ENCODE data around the gene PTCD2. TPM values are rescaled to one million over a fixed set of nuclear protein-coding genes. Genes with fewer than 3 reads are reported as not detected.
A peak's percentile ranks its signal among the peaks of the same experiment; 100 is the strongest.
"Not testable (repeated sequence)": the region's sequence is repeated elsewhere in the genome, so short reads cannot be mapped to it uniquely, and the experiment has no call there.

The PTCD2 gene
- polyA plus RNA-seq, 1 donor: 8.6 TPM

DNA sequence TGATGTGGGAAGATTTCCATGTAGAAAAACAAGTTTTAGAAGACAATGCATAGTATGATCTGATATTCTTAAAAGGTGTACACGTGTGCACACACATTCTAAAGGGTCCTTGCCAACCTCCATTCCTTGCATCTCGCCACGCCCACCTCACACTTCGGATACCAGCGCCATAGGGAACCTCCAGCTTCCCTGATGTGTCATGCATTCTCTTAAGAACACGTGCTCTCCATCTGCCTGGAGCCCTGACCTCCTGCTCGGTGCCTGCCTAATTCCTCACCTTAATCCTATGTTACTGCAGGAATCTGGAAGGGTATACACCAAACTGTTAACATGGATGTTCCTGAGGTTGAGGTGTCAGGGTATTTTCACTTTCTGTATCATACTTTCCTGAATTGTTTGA lies 63.1 kb downstream of the PTCD2 start:
- no peak for DNase-seq

DNA sequence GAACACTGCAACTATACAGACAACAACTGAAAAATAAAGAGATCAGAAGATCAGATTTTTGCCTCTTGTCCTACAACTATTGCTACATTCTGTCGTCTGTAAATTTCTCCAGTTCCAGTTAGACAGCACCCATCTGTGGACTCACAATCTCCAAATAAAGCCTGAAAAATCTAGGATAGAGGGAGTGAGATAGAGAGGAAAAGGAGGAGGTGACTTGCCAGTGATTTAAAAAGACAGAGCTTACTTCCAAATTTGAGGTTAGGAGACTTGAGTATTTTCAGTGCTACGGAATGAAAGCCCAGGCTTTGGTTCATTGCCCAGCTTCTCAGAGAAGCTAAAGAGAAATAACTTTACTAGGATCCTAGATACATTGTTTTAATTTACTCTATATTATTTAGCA lies 63.6 kb downstream of the PTCD2 start:
- no peak for DNase-seq

DNA sequence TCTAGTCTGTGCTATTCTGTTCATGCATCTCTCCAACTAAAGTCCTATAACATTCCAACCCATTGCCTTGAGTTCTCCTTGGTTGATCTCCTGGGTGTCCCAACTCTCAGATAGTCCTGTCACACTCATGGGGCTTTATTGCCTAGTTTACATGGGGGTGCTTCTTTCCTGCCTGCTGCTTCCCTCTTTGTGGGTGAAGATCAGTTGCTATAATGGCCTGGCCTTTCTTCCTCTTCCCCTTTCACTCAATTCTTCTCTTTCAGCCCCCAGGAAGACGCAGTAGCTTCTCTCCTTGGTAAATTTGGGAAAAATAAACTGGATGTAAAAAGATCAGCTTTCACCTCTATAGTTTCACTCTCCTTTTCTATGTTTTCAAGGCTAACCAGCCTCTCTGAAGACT lies 66.5 kb downstream of the PTCD2 start:
- no peak for DNase-seq

DNA sequence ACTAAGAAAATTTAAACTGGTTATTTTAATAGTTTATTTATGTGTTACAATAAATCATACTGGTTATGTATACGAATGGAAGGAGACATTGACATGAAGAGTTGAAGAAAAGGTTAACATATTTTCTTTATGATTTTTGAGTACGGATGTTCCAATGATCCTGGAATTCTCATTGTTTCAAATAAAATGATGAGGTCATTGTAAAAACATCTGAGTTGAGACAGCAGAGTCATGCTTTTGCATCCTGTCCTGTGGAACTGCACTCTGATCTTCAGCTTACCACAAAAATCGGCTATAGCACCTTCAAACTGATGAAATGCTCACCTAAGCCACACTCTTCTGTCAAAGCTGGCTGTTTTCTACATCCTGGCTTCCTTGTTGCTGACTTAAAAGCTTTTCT lies 67.8 kb downstream of the PTCD2 start:
- DNase-seq: peak; percentile 53

DNA sequence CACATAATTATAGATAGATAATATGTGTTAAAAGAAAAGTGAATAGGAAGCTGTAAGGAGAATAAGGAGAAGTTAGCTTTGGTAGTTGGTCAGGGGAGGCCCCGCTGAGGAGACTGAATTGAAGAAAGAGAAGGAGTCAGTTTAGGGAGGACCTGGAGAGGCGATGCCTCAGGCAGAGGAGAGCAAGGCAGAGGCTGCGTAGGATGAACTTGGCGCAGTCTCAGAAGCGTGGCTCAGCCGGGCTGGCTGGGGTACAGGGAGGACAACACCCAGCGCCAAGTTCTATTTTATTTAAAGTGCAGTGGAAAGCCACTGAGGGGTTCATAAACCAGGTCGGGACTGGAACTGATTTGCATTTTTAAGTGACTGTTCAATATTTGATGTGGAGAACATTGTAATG lies 68.5 kb downstream of the PTCD2 start:
- DNase-seq: no peak

DNA sequence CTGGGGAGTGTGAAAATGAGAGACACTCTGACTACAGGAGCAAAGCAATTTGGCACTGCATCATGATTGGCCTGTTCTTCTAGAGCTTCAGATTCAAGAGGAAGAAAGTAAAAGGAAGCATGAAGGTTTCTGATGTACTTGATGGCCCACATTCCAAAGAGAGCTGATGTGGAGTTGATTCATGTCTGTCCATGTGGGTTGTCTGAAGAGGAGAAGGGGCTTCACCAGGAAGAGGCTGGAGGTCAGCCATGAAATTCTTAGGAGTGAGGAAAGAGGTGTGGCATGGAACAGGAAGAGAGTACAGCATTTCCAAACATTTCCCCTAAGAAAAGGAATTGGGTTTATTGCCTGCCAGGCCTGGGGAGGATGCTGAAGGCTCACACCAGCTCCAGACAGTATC lies 70.7 kb downstream of the PTCD2 start:
- no peak for DNase-seq

DNA sequence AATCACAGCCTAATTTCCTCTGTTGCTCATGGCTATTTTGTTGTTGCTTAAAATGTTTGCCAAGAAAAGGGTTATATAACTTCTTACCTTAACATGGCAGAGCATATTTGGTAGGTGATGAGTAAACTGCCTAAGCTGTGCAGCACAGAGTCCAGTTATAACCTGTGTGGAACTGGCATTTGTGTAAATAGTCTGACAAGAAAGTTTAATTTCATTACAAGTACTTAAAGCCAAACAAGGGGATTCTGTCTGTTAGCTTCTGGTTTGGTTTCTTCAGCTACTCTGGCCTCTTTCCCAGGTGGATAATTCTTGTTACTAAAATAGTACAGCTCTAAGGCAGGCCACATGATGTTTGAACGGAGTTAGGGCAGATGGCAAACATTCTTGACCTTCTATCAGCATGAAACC lies 72.2 kb downstream of the PTCD2 start:
- DNase-seq: peak; percentile 45

DNA sequence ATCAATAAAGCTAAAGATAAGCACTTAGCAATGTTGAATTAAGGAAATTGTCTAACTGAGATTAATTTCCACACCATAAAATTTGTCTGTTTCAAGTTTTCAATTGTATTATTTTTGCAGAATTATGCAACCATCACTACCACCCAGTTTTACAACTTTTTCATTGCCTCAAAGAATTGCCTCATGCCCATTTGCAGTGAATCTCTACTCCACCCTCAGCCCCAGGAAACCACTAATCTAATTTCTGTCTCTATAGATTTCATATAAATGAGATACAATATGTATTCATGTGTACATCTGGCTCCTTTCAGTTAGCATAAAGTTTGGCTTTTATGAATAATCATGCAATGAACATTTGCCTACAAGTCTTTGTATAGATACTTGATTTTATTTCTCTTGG lies 72.9 kb downstream of the PTCD2 start:
- DNase-seq: no peak

DNA sequence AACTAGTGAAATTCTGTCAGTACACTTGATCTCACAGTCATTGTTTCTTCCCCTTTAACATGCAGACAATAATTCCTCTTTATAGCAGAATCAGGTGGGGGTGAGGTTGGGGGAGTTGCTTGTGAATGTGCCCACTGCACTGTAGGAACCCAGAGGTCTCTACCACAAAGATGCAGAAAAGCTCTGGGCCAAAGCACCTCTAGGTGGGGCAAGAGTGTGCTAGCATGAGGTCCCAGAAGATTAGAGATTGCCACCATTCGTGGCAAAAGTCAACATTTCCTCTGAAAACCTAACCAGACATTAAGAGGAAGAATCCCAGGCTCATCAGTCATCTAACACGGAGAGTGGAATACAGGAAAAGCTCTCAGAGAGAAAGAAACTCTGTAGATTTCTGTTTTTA lies 74.5 kb downstream of the PTCD2 start:
- no peak for DNase-seq

DNA sequence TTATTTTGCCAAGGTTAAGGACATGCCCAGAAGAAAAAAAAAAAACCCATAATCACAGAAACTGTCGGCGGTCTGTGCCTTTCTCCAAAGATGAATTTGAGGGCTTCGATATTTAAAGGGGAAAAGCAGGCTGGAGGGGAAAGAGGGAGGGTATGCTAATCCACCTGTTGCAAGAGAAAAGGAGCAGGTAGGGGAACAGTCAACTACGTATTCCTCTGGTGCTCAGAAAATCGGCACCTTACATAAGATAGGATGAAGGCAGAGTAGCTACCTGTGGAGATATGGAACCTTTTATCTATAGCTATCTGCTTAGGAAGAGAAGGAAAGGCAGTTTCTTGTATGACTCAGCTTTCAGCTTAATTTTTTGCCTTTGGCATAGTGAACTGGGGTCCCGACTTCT lies 77.7 kb downstream of the PTCD2 start:
- no peak for DNase-seq

DNA sequence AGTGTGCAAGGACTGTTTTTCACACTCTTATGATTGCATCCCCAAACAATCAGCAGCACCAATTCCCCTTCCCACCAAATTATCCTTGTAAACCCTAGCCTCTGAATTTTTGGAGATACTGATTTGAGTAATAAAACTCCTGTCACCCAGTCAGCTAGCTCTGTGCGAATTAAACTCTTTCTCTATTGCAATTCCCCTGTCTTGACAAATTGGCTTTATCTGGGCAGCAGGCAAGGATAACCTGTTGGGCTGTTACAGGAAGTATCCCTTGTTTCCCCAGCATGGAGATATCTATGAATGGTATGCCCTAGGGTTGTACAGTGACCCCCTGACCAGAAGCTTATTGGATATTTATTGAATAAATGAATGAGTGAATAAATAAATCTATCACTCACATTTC lies 80.8 kb downstream of the PTCD2 start:
- DNase-seq: no peak

DNA sequence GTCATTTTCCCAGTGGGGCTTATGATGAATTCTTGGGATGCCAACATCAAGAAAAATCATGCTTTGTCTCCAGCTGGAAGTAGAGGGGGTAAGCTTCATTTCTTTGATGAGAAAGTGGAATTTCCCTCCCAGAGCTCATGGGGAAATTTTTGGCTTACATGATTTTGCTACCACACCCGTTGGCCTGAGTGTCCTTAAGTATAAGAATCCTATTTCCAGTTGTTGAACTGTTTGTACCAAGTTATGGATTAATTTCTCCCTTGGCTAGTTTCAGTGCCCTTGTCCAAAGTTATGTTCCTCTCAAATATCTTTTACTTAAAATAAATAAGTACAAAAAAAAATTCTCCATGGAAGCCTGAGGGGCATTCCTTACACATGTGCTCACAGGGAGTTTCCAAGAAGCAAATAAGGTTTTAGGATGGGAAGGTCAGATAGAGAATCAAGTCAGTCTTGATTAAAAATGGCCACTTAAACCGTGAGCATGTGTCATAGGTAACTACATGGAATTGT lies 82.3 kb downstream of the PTCD2 start:
- DNase-seq: no peak

DNA sequence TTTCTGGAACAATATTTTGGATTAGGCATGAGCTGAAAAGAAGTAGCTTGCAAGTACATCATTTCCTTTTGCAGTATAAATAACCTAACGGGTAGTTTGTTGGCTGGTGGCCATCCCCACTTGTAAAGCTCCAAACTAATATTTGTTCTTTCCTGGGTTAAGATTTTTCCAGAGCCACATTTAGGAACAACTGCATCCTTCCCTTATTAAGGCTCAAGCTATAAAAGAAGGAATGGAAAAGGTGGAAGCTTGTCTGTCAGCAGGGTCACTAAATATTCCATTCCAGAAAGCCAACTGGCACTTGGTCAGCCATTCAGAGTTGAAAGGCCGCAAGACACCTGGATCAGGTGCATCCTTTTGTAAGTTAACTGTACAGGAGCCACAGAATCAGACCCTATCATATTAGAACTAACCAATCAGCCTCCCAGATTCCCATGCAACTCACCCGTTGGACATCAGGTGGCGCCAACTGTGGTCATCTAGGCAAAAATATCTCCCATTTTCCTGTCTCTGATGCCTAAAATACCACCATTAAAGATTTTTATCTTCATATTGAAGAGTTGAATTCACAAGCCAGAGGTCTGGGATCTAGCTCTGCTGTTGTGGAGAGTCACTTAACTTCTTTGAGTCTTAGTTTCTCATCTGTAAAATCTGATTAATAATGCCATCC lies 82.9 kb downstream of the PTCD2 start:
- no peak for DNase-seq

DNA sequence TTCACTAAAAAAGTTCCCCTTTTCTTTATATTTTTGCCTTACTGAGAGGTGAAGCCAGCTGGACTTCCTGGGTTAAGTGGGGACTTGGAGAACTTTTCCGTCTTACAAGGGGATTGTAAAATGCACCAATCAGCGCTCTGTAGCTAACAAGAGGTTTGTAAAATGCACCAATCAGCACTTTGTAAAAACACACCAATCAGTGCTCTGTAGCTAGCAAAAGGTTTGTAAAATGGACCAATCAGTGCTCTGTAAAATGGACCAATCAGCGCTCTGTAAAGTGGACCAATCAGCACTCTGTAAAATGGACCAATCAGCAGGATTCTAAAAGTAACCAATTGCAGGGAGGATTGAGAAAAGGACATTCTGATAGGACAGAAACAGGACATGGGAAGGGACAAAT lies 84.6 kb downstream of the PTCD2 start:
- not testable (repeated sequence) for DNase-seq

DNA sequence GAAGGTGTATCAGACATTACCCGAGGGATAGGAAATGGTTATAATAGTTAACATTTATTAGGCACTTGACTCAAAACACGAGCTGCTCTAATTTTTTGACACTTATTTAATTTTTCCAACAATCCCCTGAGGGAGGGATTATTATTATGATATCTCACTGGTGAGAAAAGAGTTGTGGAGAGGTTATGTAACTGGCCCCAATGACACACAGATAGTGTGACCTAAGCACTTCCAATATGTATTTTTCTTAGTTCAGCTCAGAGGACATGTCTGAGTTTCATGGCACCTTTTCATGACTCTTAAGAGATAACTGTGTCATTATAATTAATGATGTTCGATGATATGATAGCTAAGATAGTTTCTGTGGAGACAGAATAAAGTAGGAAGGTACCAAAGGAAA lies 86.9 kb downstream of the PTCD2 start:
- no peak for DNase-seq

DNA sequence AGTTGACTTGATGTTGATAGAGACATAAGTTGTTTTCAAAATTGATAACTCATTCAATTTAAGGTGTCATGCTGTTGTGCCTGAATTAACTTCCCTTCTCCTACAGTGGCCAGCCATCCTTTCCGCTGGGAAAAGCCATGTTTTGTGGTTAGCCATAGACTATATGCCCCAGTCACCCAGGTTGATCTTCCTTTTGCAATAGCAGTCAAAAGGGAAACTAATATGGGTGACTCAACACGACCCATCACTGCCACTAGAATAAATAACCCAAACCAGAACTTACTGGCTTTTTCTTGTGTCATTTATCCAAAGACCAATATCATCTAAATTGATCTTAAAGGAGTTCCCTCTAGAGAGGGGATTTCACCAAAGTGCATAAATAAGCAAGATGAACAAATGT lies 87.4 kb downstream of the PTCD2 start:
- no peak for DNase-seq

DNA sequence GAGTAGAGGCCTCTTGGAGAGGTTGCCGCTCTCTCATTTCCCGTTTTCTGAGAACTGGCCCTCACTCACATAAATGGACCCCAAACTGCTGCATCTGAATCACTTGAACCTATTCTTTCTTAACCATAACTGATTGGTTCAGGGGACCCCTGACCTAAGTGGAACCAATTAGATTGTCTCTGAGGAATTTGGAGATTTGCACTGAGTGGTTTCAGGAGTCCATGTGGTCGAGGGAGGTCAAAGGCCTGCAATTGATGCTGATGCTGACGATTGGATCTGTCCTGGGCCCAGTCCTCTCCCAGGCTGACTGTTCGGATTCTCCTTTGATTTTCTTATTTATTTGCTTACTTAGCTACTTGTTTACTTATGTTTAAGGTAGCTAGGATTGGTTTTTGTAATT lies 88.0 kb downstream of the PTCD2 start:
- DNase-seq: no peak

DNA sequence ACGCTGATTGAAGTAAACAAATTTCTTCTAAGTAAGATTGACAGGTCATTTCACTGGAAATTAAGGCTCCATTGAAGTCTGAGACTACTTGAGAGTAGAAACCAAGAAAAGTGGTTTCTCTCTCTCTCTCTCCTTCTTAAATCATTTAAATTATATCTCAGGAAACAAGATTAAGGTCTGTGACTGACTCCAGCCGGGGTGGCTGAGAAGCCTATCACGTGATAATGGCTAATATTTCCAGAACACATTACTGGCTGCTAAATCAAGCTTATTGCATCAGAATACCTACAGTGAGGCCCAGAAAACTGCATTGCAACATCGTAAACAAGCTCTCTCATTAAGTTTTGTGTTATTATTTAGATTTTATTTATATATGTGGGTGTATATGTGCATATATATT lies 88.4 kb downstream of the PTCD2 start:
- DNase-seq: no peak

DNA sequence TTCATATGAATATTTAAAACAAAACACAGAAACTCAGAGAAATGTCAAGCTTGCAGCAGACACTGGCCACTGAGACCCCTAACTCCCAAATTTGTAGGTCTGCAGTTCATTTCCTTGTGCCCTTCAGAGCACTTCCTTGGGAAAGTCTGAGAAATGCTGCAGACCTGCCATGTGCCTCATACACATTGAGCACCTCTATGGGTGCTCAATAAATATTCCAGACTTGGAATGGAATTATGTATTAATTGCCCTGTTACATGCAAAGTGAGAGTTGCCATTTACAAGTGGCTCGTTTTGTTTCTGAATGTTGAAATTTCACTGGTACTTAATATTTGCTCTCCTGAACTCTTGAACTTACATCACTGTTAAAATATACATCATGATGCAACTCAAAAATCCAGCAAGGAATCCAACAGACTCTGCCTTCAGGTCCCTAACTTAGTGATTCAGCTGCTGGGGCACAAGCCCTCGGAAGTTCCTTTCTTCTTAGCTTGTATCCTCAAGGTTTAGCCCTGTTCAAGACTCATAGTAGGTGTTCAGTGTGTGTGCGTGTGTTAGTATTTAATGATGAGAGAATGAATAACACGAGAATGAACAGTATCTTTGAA lies 90.6 kb downstream of the PTCD2 start:
- DNase-seq: no peak

DNA sequence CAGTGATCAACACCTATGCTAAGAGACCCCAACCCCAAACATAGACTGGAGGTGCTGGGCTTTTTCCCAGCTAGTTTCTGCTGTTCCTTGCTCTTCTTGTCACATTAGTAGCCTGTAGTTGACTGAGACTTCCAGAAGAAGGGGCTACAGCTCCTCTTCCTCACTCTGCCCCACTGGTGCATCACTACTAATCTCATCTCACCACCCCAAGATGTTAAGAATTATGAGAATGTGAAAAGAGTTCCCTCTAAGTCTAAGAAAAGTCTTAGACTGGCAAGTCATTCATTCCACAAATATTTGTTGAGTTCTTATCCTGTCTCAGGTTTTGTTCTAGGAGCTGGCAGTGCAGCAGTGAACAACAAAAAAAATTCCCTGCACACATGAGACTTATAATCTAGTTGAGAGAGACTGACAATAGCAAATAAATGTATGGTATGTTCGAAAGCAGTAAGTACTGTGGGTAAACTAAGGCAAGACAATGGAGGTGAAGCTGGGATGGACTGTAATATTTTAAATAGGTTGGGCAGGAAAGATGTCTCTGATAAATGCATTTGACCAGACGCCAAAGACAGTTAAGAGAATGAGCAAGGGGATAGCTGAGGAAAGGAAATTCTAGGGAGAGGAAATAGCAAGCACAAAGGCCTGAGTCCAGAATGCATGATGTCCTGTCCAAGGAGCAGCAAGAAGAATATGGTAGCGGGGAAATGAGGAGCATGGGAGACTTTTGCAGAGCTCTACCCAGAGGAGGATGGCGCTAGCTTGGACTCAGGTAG lies 92.3 kb downstream of the PTCD2 start:
- no peak for DNase-seq

DNA sequence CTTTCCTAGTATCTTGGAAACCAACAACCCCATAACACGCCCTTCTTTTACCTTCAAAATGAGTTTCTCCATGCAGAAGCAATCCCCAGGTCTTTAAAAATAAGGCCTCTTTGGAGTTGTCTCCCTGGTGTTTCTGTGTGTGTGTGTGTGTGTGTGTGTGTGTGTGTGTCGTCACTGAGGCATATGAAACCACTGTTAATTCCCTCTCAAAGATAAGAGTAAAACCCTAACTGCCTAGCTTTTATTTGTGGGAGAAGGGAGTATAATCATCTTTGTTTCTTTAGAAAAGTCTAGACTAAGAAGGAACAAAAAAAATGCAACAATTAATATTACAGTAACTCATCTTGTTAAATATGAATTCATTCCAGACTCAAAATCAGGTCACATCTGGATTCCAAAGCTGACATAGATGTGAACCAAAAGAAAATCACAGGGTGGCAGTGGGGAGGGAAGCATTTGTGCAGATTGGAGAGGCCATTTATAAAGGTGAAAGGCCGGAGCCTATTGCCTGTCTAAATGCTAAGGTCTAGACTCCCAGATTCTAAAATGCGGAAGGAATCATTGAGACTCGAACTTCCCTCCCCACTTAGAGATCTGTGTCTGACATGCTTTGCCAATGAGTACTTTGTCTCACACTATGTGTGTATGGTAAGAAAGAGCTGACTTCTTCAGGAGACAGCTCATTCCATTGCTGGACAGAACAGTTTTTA lies 95.6 kb downstream of the PTCD2 start:
- DNase-seq: no peak

DNA sequence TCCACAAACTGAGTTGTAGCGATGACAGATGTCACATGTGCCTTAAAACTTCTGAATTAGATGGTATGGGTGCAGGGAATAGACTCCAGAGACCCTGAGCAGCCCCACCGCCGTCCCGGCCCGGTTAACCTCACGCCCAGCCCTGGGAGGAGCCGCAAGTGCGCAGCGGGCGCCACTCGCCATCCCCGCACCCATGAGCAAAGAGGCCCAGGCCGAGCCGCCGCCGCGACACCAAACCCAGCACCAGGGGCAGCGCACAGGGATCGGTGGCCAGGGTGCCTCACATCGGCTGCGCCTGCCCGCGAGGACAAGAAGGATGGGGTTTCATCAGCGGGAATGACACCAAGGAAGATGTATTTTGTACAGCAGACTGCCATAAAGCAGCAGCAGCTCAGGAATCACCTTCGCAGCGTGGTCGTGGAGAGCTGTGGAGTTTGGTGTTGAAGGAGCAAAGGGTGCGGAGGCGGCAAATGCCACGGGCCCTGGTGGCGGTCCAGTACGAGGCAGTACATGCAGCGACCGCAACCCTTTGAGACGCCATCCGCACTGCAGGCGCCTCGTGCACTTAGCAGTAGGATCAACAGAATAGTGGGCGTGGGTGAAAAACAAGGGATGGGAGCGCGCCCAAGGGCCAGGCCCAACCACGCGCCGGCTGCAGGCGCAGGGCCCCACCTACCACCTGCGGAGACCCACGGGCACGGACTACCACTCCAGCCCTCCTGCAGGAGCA lies 97.3 kb downstream of the PTCD2 start:
- DNase-seq: no peak

Measured in hindlimb muscle (tissue), 1 donor.